ENCODE data around the gene AZIN2. TPM values are rescaled to one million over a fixed set of nuclear protein-coding genes. Genes with fewer than 3 reads are reported as not detected.

The AZIN2 gene
- total and polyA plus RNA-seq, 2 of the 13 experiments (the other 11 are each of a cell fraction or from before 2014, with no cell fraction given) = 1.7 to 3.5 TPM

DNA sequence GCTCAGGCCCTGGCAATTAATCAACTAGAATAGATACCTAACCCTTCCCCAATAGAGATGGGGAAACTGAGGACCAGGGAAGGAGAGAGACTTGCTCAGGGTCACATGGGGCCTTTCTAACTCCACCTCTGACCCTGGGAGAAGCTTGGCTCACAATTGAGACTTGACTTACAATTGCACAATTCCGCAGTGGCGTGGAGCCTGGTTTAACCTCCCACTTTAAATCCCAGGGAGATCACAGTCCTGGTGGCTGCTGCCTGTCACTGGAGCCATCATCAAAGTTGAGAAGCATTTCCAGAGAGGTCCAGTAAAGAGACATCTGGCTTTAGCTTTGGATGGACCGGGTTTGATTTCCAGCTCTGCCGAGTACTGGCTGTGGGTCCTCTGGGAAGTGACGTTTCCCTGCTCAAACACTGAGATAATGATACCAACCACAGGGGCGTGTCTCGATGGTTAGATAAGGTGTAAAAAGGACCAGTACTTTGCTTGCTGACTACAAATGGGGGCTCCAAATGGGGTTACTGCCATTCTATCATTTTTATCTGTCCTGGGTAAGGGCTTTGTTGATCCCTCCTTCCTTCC lies 61.6 kb downstream of the AZIN2 start:
- Histone ChIP-seq H3K4me1 (ENCODE audit: insufficient read depth, low read length) (peaks cover 14% of the 10 kb centered on the region), H3K9me3 (ENCODE audit: low read length) (no peaks in the 10 kb centered on the region), H2AFZ (ENCODE audit: low read length) (no peak overlapping the region), H4K20me1 (ENCODE audit: insufficient read depth, low read length) (peaks cover 3% of the 10 kb centered on the region; the same call in 1 of the 2 replicates), H3K4me2 (ENCODE audit: low read depth, low read length) (no peak overlapping the region), H3K27me3 (ENCODE audit: control insufficient read depth in 1 of 2, insufficient read depth in 2 of 2, low read length in 2 of 2) (no peaks in the 10 kb centered on the region), H3K9ac (ENCODE audit: insufficient read depth, low read depth, low read length) (no peak overlapping the region), H3K4me3 (replicated peaks in 1 of 3; ENCODE audit: insufficient read depth in 1 of 3, low read depth in 2 of 3, low read length in 3 of 3) (no peak overlapping the region), H3K79me2 (ENCODE audit: insufficient read depth, low read length) (no peaks in the 10 kb centered on the region), H3K27ac (ENCODE audit: extremely low read length, insufficient read depth, low read length) (no peak overlapping the region), H3K36me3 (replicated peaks in 1 of 2; ENCODE audit: control insufficient read depth in 1 of 2, insufficient read depth in 2 of 2, low read length in 2 of 2) (no peaks in the 10 kb centered on the region)
- no peak for ATAC-seq
- POLR2A ChIA-PET = interaction anchor here (1.2 kb wide), 1 partner anchor 9 kb away, joined by 3 read pairs; no protein-coding TSS in a partner anchor
- WGBS (ENCODE audit: low lambda C conversion rate) = 79% methylated on average over 5 of the region's 7 CpGs
- FAIRE-seq = no peak
- no TSS peak for BruUV-seq (replicated peaks)
- CTCF ChIA-PET (ENCODE audit: low intra/inter-chr PET ratio, low total read pairs) = no interaction called here
- DNase-seq (ENCODE audit: low spot score) = no peak
- TF ChIP-seq EZH2 (conservative IDR thresholded peaks at IDR 0.05; ENCODE audit: low read depth, low read length) = no peak
- TF ChIP-seq GFI1 (CRISPR knock-in tag; IDR thresholded peaks at IDR 0.05; ENCODE audit: borderline replicate concordance) = no peak
- in situ Hi-C loops (cut with HindIII; ENCODE audit: extremely low pct_ligation_motif_present, low pct_unique_long_range_greater_than_20kb) (no loop called here), intact Hi-C loops (cut with micrococcal nuclease; ENCODE audit: unreplicated experiment) (no loop called here)

DNA sequence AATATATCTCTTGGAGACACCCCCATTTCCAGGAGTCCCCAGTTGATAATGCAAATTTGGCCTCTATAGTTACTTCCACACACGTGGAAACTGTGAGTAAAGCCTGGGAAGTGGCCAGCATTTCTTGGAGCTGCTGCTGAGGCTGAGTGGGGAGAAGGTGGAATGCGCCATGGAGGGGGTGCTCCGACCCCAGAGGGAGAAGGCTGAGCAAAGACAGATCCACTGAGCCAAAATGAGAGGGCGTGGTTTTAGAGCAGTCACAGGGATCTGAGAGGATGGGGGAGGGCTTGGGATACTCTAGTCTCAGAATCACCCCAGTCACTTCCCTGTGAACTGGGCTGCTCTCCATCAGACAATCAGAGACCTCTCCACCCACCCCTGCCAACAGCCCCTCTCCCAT lies 62.2 kb downstream of the AZIN2 start:
- FAIRE-seq = no peak
- 91% methylated on average over 4 of the region's 4 CpGs for WGBS (ENCODE audit: low lambda C conversion rate)
- DNase-seq (ENCODE audit: low spot score) = no peak
- Histone ChIP-seq H4K20me1 (ENCODE audit: insufficient read depth, low read length) (no peaks in the 10 kb centered on the region), H3K9ac (ENCODE audit: insufficient read depth, low read depth, low read length) (no peak overlapping the region), H3K9me3 (ENCODE audit: low read length) (no peaks in the 10 kb centered on the region), H3K27ac (ENCODE audit: extremely low read length, insufficient read depth, low read length) (no peak overlapping the region), H3K4me2 (ENCODE audit: low read depth, low read length) (no peak overlapping the region), H3K4me1 (ENCODE audit: insufficient read depth, low read length) (peaks cover 14% of the 10 kb centered on the region), H3K36me3 (replicated peaks in 1 of 2; ENCODE audit: control insufficient read depth in 1 of 2, insufficient read depth in 2 of 2, low read length in 2 of 2) (no peaks in the 10 kb centered on the region; a peak in 1 of 5 replicates), H2AFZ (ENCODE audit: low read length) (no peak overlapping the region), H3K79me2 (ENCODE audit: insufficient read depth, low read length) (no peaks in the 10 kb centered on the region), H3K27me3 (ENCODE audit: control insufficient read depth in 1 of 2, insufficient read depth in 2 of 2, low read length in 2 of 2) (no peaks in the 10 kb centered on the region; a peak in 1 of 5 replicates), H3K4me3 (replicated peaks in 1 of 3; ENCODE audit: insufficient read depth in 1 of 3, low read depth in 2 of 3, low read length in 3 of 3) (no peak overlapping the region)
- CTCF ChIA-PET (ENCODE audit: low intra/inter-chr PET ratio, low total read pairs) = no interaction called here
- POLR2A ChIA-PET = interaction anchor here (1.2 kb wide), 1 partner anchor 10 kb away, joined by 3 read pairs; no protein-coding TSS in a partner anchor
- in situ Hi-C loops (cut with HindIII; ENCODE audit: extremely low pct_ligation_motif_present, low pct_unique_long_range_greater_than_20kb) = no loop called here
- no peak for ATAC-seq
- intact Hi-C loops (cut with micrococcal nuclease; ENCODE audit: unreplicated experiment) = no loop called here
- BruUV-seq (replicated peaks) = no TSS peak
- TF ChIP-seq TP53 (CRISPR knock-in tag; conservative IDR thresholded peaks at IDR 0.05) (no peak), TOE1 (CRISPR knock-in tag; IDR thresholded peaks at IDR 0.05) (no peak), WIZ (CRISPR knock-in tag; IDR thresholded peaks at IDR 0.05) (no peak), TARDBP (CRISPR knock-in tag; IDR thresholded peaks at IDR 0.05) (no peak), ZNF674 (CRISPR knock-in tag; IDR thresholded peaks at IDR 0.05; ENCODE audit: low read depth) (no peak), RFX3 (CRISPR knock-in tag; IDR thresholded peaks at IDR 0.05) (no peak), RBFOX2 (IDR thresholded peaks at IDR 0.05; ENCODE audit: low read depth, low read length) (no peak), CCDC6 (CRISPR knock-in tag; IDR thresholded peaks at IDR 0.05) (no peak), ZNF17 (CRISPR knock-in tag; IDR thresholded peaks at IDR 0.05) (no peak), ZC3H4 (CRISPR knock-in tag; IDR thresholded peaks at IDR 0.05; ENCODE audit: borderline replicate concordance) (no peak), NRL (CRISPR knock-in tag; IDR thresholded peaks at IDR 0.05; ENCODE audit: borderline replicate concordance) (no peak), ZFX (CRISPR knock-in tag; IDR thresholded peaks at IDR 0.05; ENCODE audit: low read depth) (no peak), NFE2 (CRISPR knock-in tag; IDR thresholded peaks at IDR 0.05) (no peak), ZSCAN12 (CRISPR knock-in tag; IDR thresholded peaks at IDR 0.05) (no peak), ZNF253 (CRISPR knock-in tag; IDR thresholded peaks at IDR 0.05; ENCODE audit: borderline replicate concordance) (no peak)
- TF ChIP-seq, protein P1, sequence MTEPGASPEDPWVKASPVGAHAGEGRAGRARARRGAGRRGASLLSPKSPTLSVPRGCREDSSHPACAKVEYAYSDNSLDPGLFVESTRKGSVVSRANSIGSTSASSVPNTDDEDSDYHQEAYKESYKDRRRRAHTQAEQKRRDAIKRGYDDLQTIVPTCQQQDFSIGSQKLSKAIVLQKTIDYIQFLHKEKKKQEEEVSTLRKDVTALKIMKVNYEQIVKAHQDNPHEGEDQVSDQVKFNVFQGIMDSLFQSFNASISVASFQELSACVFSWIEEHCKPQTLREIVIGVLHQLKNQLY (CRISPR knock-in tag; IDR thresholded peaks at IDR 0.05) = no peak
- TF ChIP-seq, protein P2, sequence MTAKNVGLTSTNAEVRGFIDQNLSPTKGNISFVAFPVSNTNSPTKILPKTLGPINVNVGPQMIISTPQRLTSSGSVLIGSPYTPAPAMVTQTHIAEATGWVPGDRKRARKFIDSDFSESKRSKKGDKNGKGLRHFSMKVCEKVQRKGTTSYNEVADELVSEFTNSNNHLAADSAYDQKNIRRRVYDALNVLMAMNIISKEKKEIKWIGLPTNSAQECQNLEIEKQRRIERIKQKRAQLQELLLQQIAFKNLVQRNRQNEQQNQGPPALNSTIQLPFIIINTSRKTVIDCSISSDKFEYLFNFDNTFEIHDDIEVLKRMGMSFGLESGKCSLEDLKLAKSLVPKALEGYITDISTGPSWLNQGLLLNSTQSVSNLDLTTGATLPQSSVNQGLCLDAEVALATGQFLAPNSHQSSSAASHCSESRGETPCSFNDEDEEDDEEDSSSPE (CRISPR knock-in tag; IDR thresholded peaks at IDR 0.05) = no peak

Data from HepG2 (cell line).